Tibial nerve (tissue), 4 donors: ENCODE results near the gene TTC27. TPM values are rescaled to one million over a fixed set of nuclear protein-coding genes. Genes with fewer than 3 reads are reported as not detected.

Experiments
- DNase-seq, 2 donors: peaks; one replicate each; pipeline ENCODE4 v3.0.0-alpha.2; 2019; ENCODE audit warnings: low spot score in 2 of 2
- H3K27ac ChIP-seq, 4 donors: fragments of 200-600 bp; sonication (generic) in 3 of 4; one replicate each; pipeline ENCODE4 v1.5.1; 2017 to 2019; ENCODE audit warnings: mild to moderate bottlenecking in 1 of 4
- H3K27me3 ChIP-seq, 2 donors: fragments of 200-600 bp; sonication (generic) in 1 of 2; one replicate each; pipeline versions ENCODE4 v1.5.1 to v1.6.0; 2017 to 2019
- H3K36me3 ChIP-seq, 3 donors: fragments of 200-600 bp; sonication (generic); one replicate each; pipeline ENCODE4 v1.5.1; 2018 to 2019
- H3K4me1 ChIP-seq, 4 donors: fragments of 200-600 bp; sonication (generic) in 3 of 4; one replicate each; pipeline ENCODE4 v1.5.1; 2017 to 2019
- H3K4me3 ChIP-seq, 4 donors: fragments of 200-600 bp; sonication (generic) in 3 of 4; one replicate each; pipeline ENCODE4 v1.5.1; 2017 to 2019; ENCODE audit warnings: mild to moderate bottlenecking in 1 of 4, moderate library complexity in 1 of 4
- H3K9me3 ChIP-seq, 4 donors: fragments of 200-600 bp; sonication (generic) in 3 of 4; one replicate each; pipeline ENCODE4 v1.5.1; 2017 to 2019
- CTCF ChIP-seq, 5 experiments: fragments of 200-600 bp in 3 of 5; fragments of 450-650 bp in 2 of 5; sonication (generic) in 3 of 5; IDR thresholded peaks; one replicate each; pipeline ENCODE4 v1.5.1; 2016 to 2019; ENCODE audit warnings: antibody characterized with exemption in 5 of 5, mild to moderate bottlenecking in 3 of 5, moderate library complexity in 2 of 5
- EP300 ChIP-seq, 2 donors: sonication (generic); formaldehyde crosslinking; IDR thresholded peaks; one replicate each; pipeline ENCODE4 v1.6.1; 2017; ENCODE audit warnings: antibody characterized with exemption in 2 of 2, mild to moderate bottlenecking in 1 of 2
- POLR2A ChIP-seq, 2 donors: fragments of 450-650 bp; IDR thresholded peaks; one replicate each; pipeline ENCODE4 v1.6.1; 2017; ENCODE audit warnings: antibody characterized with exemption in 2 of 2, mild to moderate bottlenecking in 2 of 2, moderate library complexity in 2 of 2
- WGBS, 2 donors: methylation state at CpG; one replicate each; pipeline ENCODE4 v1.1.5; 2018; 5-methylcytosine and 5-hydroxymethylcytosine counted together
- total RNA-seq, 4 donors: library from RNA; depleted of rRNA; stranded (reverse); fragments of >200 nt; gene quantifications; one replicate each; pipeline ENCODE4 v1.1.0, GENCODE V29; 2016

TTC27 gene
- total RNA-seq, 4 donors from 2014 or later, result 22.5 to 25.8 (median 24.3) TPM

GRCh38 chr2:32832821-32833220 lies 205.0 kb downstream of the TTC27 start:
- TF ChIP-seq CTCF (IDR thresholded peaks at IDR 0.05) (no peak), EP300 (IDR thresholded peaks at IDR 0.05) (no peak), POLR2A (IDR thresholded peaks at IDR 0.05) (no peak)
- no peaks in the 10 kb centered on the region for H3K27me3 ChIP-seq
- no peak overlapping the region for H3K4me3 ChIP-seq
- no peaks in the 10 kb centered on the region for H3K4me1 ChIP-seq
- DNase-seq, result no peak
- no peaks in the 10 kb centered on the region for H3K36me3 ChIP-seq
- 46 to 51% methylated on average over 2 of the region's 2 CpGs for whole genome bisulfite sequencing, 2 donors
- peaks cover 0 to 23% (median 5%) of the 10 kb centered on the region in 4 donors for H3K9me3 ChIP-seq
- H3K27ac ChIP-seq, result no peak overlapping the region

- DNase-seq, result no peak
- Histone ChIP-seq H3K4me3 (no peak overlapping the region), H3K9me3 (peaks cover 0 to 17% (median 5%) of the 10 kb centered on the region in 4 donors), H3K36me3 (no peaks in the 10 kb centered on the region), H3K4me1 (no peaks in the 10 kb centered on the region), H3K27me3 (no peaks in the 10 kb centered on the region), H3K27ac (no peak overlapping the region)
- TF ChIP-seq POLR2A (IDR thresholded peaks at IDR 0.05) (no peak), CTCF (IDR thresholded peaks at IDR 0.05) (no peak), EP300 (IDR thresholded peaks at IDR 0.05) (no peak)
- 47 to 72% methylated on average over 2 of the region's 2 CpGs for WGBS, 2 donors
Observed at GRCh38 chr2:32833709-32834108, 205.9 kb downstream of the TTC27 start.

- Histone ChIP-seq H3K4me1 (no peaks in the 10 kb centered on the region), H3K4me3 (no peak overlapping the region), H3K9me3 (peaks cover 0 to 2% (median 0%) of the 10 kb centered on the region in 4 donors), H3K36me3 (no peaks in the 10 kb centered on the region), H3K27me3 (no peaks in the 10 kb centered on the region), H3K27ac (no peak overlapping the region)
- 52 to 64% methylated on average over 3 of the region's 3 CpGs for WGBS, 2 donors
- TF ChIP-seq CTCF (IDR thresholded peaks at IDR 0.05) (no peak), EP300 (IDR thresholded peaks at IDR 0.05) (no peak)
- DNase-seq, result no peak
Observed at GRCh38 chr2:32835148-32835547, 207.3 kb downstream of the TTC27 start.

GRCh38 chr2:32836933-32837332 lies 209.1 kb downstream of the TTC27 start:
- Histone ChIP-seq H3K27me3 (no peaks in the 10 kb centered on the region), H3K27ac (no peak overlapping the region), H3K9me3 (no peaks in the 10 kb centered on the region), H3K36me3 (no peaks in the 10 kb centered on the region), H3K4me3 (no peak overlapping the region), H3K4me1 (no peaks in the 10 kb centered on the region)
- no peak for DNase-seq
- 74 to 88% methylated on average over 5 of the region's 5 CpGs for WGBS, 2 donors
- TF ChIP-seq POLR2A (IDR thresholded peaks at IDR 0.05), result no peak
- TF ChIP-seq CTCF (IDR thresholded peaks at IDR 0.05), result no peak
- TF ChIP-seq EP300 (IDR thresholded peaks at IDR 0.05), result no peak

- no peaks in the 10 kb centered on the region for H3K36me3 ChIP-seq
- no peaks in the 10 kb centered on the region for H3K27me3 ChIP-seq
- TF ChIP-seq CTCF (IDR thresholded peaks at IDR 0.05) (no peak), EP300 (IDR thresholded peaks at IDR 0.05) (no peak), POLR2A (IDR thresholded peaks at IDR 0.05) (no peak)
- WGBS, 2 donors, result 74 to 80% methylated on average over 7 of the region's 7 CpGs
- no peak overlapping the region for H3K27ac ChIP-seq
- H3K4me3 ChIP-seq, result no peak overlapping the region
- no peaks in the 10 kb centered on the region for H3K9me3 ChIP-seq
- no peak for DNase-seq
- H3K4me1 ChIP-seq, result no peaks in the 10 kb centered on the region
Observed at GRCh38 chr2:32838418-32838817, 210.6 kb downstream of the TTC27 start.
